ENCODE data around the gene MOCS3.
"Not testable (repeated sequence)": the region's sequence is repeated elsewhere in the genome, so short reads cannot be mapped to it uniquely, and the experiment has no call there.

MOCS3 gene

DNA sequence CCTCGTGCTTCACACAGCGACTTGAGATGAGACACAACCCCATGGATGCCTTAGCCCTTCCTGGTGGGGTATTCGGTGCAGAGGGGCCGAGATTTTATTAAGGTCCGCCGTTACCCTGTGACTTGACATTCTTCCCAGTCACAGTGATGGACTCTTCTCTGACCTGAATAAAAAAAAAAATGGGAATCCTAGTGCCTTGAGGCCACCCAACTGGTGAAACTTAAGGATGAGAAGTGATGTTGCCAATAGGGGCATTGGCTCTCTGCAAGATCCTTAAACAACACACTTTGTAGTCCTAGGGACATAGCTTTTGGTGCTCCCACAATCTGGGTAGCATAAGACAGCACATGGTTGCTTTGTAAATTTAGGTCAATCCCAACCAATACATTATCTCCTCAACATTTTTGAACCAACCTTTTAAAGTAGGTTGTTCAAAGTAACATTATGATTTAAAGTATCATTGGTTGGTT is 26.6 kb upstream of the MOCS3 start:
- no peak for DNase-seq (ENCODE audit: low spot score)

DNA sequence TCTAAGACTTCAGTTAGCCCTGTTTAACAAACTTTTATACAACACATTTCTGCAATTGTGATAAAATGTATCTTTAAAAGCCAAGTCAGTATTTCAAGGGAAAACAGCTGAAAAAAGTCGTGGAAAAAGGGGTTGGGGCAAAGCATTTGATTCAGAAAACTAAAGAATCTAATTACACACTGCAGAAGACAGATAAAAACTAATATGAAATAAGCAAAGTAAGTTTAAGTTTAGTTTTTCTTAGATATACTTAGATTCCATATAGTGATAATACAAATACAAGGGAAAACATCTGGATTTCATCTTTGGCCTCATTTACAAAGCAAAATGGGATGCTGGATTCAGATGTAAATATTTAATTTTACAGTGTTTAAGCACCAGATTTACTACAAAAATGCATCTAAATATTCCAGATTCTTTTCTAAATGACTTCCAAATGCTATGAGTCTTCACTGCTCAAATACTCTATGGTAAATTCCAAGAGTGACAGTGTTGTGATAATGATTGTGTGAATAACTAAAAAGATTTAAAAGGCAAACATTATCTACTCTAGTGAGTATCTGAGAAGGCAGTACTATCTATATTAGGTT is 25.8 kb upstream of the MOCS3 start:
- DNase-seq (ENCODE audit: low spot score): no peak

DNA sequence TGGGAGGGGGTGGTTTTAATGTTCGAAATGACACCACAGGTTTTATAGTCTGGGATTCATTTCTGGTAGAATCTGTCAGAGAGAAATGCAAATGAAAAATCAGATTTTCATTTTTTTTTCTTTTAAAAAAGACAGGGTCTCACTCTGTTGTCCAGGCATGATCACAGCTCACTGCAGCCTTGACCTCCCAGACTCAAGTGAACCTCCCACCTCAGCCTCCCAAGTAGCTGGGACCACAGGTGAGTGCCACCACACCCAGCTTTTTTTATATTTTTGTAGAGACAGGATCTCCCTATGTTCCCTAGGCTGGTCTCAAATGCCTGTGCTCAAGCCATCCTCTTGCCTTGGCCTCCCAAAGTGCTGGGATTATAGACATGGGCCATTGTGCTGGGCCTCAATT is 25.0 kb upstream of the MOCS3 start:
- DNase-seq (ENCODE audit: low spot score): no peak

DNA sequence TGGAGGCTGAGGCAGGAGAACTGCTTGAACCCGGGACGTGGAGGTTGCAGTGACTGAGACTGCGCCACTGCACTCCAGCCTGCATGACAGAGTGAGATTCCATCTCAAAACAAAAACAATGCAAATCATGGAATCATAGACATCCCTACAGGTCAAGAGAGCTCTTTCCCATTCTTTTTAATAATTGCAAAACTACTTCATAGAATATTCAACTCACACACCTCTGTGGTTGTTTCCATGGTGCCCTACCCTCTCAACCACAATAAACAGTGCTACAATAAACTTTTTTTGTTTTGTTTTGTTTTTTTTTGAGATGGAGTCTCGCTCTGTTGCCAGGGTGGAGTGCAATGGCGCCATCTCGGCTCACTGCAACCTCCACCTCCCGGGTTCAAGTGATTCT is 15.5 kb upstream of the MOCS3 start:
- DNase-seq (ENCODE audit: low spot score): no peak

DNA sequence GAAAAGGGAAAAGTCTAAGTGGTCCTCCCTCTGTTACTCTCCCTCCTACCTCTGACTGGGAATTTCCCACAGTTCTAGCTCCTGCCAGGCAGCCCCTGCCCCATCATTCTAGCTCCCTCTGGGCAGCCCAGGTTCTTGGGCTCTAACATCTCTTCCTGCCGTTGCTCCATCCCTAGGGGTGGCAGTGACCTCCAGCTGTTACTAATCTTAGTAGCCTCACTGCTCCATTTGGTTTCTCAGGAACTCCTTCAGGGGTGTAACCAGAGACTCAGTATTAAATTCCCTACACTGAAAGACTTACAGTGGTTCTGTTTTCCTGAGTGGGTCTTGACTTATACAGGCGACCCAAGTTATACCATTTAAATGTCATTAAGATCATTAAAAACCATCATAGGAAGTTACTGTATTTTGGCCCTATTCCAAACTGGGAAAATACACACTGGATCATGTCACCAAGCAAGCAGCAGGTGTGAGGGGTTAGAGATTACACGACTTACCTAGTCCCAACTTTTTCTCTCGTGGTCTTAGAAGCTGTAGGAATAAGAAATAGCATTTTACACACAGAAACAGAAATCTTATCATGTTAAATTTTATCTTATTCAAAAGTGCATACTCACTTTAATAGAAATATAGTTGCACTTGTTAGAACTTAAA is 10.4 kb upstream of the MOCS3 start:
- DNase-seq (ENCODE audit: low spot score): no peak

DNA sequence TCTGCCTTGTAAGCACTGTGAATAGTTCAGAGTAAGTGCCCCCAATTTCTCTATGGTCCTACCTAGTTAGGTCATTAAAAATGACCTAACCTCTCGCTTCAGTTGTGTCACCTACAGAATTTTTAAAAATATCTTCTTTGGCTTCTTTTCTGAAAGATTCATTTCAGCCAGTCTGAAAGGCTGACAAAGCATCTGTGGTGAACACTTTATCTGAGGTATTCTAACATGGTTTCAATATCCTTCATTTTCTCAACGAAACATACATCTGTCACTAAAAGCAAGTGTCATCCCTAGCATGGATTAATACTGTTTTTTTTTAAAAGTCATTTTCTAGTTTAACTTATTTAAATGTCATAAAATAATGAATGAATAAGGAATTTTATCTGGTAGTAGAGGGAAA is 5.4 kb upstream of the MOCS3 start:
- no peak for DNase-seq (ENCODE audit: low spot score)

DNA sequence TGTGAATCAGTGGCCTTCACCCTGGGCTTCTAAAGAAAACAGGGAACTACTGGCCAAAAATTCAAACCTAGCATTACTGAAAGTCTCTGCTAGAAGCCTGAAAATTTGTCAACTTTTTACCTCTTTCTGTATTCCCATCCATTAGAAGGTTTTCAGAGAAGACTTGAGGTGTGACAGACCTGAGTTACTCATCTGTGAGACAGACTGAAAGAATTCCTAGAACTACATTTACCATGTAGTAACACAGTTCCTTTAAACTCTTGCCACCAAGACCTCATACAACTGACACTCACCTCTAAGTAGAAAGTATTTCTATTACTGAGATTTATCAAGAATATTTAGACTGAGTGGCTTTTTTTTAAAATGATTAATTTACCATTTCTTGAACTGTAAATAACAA is 4.8 kb upstream of the MOCS3 start:
- DNase-seq (ENCODE audit: low spot score): no peak

DNA sequence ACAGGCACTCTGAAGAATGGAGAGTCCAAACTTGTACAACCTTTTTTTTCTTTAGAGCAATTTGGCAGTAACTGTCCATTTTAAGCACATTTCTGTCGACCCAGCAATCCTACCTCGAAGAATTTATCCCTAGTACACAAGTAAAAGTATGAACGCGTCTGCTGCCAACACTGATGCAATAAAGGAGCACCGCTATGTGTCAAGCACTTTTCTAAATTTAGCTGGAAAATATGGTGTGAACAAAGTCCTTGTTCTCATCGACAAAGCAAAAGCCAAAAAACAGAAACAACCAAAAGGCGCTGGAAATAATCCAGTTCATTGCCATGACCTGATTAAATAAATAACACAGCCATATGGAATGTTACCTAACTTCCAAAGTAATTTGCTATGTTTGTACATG is 1.3 kb upstream of the MOCS3 start:
- no peak for DNase-seq (ENCODE audit: low spot score)

DNA sequence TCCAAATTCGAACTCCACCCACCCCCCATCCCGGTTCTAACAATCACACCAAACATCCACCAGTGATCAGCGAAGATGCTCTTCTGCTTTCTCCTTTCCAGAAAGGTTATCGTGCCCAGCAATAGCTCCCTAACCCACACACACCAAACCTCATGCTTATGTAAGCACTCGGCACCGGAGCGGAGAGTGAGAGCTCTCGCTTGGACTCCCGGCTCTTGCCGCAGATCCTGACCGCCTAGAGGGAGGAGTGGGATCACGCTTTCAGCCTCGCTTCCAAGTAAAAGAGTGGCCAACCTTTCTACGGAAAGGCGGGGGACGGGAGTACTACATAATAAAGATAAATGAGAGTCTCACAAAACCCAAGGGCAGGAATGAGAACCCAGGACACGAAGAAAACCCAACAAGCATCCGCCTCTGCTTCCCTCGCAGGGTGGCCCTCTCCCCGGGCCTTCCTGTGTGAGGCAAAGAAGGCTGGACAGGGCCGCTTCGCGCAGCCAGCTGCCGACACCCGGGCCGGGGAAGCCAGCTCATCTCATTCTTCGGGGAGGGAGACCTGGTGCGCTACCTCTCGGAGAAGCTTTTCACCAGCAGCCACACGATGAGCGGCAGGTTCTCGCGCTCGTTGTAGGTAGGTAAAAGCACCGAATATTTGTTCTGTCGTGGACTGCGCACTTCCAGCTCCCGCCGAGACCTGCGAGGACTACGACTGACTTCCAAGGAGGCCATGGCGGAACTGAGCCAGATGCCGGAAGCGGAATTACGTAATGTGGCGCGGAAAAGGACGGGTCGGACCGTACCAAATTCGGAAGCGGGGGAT is 612 bp upstream of the MOCS3 start, which contains the start of gene DPM1:
TSS of gene DPM1 (minus strand) at position 735 of the 817 bp plus-strand sequence. CDS start at position 726, 9 bp downstream.
- DNase-seq (ENCODE audit: low spot score): peak; percentile 85

DNA sequence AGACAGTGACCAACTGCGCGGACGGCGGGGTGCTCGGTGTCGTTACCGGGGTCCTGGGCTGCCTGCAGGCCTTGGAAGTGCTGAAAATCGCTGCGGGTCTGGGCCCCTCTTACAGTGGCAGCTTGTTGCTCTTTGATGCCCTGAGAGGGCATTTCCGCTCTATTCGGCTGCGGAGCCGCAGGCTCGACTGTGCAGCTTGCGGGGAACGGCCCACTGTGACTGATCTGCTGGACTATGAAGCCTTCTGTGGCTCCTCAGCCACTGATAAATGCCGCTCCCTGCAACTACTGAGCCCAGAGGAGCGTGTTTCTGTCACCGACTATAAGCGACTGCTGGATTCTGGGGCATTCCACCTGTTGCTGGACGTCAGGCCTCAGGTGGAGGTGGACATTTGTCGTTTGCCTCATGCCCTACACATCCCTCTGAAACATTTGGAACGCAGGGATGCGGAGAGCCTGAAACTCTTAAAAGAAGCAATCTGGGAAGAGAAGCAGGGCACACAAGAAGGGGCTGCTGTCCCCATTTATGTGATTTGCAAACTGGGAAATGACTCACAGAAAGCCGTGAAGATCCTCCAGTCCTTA is 1.0 kb downstream of the MOCS3 start:
- DNase-seq (ENCODE audit: low spot score): no peak

DNA sequence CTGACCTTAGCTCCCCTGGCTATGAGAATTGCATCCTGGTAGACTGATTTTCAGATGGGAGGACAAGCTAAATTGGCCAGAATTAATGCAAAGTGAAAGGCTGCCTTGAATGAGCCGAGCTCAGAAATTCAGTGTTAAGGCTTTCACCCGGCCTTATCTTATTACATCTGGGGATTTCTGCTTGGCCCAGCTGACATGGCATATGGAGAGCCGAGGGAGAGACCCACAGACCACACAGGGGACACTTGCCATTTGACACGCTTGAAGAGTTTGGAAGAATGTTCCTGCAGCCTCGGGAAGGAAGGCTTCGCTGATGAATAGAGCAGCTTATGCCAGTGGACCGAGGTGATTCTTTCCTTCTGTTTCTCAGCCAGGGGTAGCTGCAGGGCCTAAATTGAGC is 9.0 kb downstream of the MOCS3 start:
- DNase-seq (ENCODE audit: low spot score): no peak

DNA sequence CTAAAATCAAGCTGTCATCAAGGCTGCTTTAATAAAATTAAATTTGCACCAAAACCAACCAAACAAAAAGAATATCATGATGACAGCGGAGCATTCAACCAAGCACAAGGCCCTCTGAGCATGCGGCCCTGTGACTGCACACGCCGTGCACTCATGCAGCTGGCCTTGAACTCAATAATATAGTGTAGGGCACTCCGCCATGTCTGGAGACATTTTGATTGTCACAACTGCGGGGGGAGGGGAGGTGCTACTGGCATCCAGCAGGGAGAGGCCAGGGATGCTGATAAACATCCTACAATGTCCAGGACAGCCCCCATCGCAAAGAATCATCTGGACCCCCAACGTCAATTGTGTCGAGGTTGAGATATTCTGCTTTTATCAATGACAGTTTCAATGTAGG is 9.7 kb downstream of the MOCS3 start:
- no peak for DNase-seq (ENCODE audit: low spot score)

DNA sequence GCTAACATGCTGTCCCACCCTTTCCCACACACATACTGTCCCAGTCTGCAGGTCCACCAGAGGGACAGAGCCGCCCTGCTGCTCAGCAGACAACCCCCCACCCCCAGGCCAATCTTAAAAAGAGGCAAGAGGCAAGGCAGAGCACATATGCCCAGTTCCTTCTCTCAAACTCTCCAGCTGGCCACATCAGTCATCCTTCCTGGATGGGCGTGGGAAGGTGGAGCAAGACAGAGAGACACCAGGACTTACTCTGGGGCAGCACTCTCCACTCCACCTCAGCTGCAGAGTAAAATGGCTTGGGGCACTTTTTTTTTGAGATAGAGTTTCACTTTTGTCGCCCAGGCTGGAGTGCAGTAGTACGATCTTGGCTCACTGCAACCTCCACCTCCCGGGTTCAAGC is 10.8 kb downstream of the MOCS3 start:
- no peak for DNase-seq (ENCODE audit: low spot score)

DNA sequence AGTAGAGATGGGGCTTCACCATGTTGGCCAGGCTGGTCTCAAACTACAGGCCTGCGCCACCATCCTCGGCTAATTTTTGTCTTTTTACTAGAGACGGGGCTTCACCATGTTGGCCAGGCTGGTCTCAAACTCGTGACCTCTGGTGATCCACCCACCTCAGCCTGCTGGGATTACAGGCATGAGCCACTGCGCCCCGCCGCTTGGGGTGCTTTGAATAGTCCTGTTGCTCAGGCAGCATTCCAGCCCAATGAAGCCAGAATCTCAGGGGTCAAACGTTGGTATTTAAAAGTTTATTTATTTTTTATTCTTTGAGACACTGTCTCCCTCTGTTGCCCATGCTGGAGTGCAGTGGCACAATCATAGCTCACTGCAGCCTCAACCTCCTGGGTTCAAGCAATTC is 11.3 kb downstream of the MOCS3 start:
- no peak for DNase-seq (ENCODE audit: low spot score)

DNA sequence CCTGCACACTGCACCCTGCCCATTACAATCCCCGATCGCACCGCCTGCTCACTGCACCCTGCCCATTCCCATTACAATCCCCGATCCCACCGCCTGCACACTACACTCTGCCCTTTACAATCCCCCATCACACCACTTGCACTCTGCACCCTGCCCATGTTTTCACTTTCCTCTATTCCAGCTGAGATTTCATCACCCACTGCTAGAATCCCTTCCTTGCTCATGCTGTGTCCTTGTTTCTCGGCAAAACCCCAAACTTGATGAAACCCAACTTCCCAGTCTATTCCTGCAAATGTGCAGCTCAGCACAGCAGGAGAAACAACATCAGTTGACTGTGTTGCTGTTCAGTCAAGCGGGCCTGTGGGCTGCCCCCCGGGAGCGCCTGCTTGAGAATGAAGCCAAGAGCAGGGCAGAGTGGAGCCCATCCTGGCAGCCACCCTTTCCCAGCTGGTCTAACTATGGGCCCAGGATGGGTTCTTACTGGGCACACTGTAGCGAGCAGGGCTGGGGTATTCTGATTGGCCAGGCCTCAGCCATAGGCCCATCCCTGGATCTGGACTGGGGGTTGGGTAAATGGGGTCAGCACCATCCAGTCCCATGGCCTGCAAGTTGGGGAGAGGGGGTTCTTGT is 17.2 kb downstream of the MOCS3 start:
- no peak for DNase-seq (ENCODE audit: low spot score)

DNA sequence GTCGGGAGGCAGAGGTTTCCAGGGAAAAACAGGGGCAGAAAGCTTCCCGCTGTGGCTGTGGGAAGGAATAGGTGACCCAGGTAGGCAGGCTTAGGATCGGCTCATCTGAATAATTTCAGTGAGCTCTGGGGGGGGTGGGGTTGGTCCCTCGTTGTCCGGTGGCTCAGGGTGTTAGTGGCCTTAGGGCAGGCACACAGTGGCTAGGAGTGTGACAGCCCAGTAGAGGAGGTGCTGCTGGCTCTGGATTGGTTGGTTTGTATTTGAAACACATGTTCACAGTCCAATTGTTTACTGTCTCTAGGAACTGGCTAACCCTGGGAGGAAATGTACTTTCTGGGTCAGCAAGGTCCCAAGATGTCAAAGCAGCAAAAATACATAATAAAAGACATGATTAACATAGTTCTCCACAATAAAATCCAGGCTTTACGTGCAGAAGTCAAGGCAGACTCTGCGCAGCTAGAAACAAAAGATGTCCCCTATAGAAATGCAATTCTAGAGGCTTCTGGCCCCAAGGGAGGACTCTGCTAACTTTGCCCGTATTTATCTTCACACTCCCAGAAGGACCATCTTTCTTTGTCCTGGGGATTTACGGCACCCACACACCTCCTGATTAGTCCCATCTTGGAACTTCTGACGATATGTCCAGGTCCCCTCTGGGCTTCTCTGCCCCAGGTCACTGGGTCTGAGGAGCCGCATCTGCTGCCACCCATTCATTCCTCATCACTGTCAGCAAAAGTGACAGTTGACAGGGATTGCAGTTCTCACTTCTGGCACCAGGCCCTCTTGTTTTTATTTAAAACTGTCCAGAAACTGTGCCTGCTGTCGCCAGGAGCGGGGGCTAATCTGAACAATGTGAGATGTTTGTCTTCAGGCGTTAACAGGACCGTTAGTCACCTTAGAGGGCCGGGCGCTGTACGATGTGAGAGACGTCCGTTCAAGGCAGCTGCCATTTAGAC is 18.7 kb downstream of the MOCS3 start:
- DNase-seq (ENCODE audit: low spot score): no peak

DNA sequence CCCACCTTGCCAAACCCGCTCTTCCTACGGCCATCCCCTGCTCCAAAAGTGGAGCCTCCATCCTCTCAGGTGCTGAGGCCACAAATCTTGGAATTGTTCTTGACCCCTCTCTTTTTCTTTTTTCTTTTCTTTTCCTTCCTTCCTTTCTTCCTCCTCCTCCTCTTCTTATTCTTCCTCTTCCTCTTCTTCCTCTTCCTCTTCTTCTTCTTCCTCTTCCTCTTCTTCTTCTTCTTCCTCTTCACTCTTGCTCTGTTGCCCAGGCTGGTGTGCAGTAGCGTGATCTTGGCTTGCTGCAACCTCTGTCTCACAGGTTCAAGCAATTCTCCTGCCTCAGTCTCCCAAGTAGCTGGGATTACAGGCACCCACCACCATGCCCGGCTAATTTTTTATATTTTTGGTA is 19.9 kb downstream of the MOCS3 start:
- DNase-seq (ENCODE audit: low spot score): not testable (repeated sequence)

DNA sequence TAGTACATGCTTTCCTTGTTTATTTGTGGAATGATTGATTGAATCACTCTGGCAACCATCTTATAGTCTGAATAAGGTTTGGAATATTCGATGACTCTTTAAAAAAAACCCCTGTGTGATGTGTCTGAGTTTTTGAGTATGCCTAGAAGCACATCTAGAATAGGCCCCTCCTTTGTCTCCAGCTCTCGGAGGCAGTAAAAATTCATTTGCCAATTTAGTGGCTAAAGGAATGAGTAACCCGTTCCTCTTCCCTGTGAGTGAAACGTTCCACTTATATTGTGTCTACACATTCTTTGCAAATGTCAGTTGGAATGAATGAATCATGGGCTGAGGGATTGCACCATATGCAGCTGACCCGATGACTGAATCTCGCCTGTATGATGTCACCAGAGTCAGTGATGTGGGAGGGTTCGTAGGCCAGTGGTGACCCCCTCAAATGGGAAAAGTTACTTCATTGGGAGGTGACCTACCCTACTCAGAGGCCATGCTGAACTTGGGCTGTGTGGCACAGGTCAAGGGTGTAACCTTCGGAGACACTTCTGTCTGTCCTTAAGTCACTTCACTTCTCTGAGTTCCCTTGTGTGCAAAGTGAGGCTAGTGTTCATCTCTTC is 21.6 kb downstream of the MOCS3 start:
- DNase-seq (ENCODE audit: low spot score): peak; percentile 86

DNA sequence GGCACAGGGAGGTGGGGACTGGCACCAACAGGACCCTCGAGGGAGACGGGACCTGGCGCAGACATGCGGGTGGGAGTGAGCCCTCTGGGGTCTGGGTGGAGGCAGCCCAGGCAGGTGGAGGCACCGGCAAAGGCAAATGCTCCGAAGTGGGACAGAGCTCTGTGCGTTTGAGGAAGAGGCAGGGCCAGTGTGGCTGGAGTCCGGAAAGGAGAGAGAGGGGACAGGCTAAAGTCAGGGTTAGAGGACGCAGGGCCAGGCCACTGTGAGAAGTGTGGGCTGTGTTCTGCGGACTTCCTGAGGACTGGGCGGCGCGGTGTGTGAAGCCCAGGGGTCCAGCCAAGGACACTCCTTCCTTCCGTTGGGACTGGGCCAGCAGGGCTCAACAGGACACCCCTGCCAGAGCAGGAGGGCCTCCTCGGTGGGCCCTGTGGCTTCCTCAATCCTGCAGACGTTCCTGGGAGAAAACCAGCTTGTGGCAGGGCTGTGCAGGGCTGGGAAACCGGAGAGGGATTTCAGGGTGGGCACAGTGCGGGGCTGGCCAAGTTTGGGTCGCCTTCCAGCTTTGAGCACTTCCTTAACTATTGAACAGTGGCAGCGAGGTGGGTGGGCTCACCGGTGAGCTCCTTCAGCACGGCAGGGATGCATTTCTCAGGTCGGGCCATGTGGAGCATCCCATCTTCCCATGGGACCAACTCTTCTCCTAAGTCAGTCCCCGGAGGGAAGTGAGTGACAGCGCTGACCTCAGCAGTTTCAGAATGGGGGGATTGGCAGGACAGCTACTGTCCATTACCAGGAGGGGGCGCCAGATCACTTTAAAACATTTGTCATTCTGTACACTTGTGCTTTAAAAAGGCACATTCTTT is 22.5 kb downstream of the MOCS3 start:
- no peak for DNase-seq (ENCODE audit: low spot score)

DNA sequence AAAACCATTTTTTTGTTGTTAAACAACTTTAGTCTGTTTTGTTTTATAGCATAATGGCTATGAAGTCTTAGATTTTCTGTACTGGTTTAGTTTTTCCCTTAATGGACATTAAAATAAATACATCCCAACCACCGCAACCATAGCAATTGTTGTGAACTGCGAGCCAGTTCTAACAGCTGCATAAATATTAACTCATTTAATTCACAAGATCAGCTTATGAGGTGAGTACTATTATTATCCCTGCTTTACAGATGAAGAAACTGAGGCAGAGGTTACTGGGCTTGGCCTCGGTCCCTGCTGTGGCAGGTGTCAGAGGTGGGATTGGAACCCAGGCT is 23.1 kb downstream of the MOCS3 start:
- no peak for DNase-seq (ENCODE audit: low spot score)

All from AG08396 (cell line).